ENCODE measurements around the gene GKN1. TPM values are rescaled to one million over a fixed set of nuclear protein-coding genes. Genes with fewer than 3 reads are reported as not detected.
A peak's percentile ranks its signal among the peaks of the same experiment; 100 is the strongest.

GKN1 gene
- total RNA-seq, 2 experiments from 2014 or later, result not detected

- ATAC-seq, result no peak
- H3K27me3 Mint-ChIP-seq, result peaks cover 17% of the 10 kb centered on the region
- intact Hi-C loops (cut with micrococcal nuclease), result no loop called here
- no peaks in the 10 kb centered on the region for H3K4me1 Mint-ChIP-seq (ENCODE audit: low read depth)
- CTCF ChIA-PET, result no interaction called here
- H3K9me3 Mint-ChIP-seq, result no peaks in the 10 kb centered on the region
- POLR2A ChIA-PET, result interaction anchor here (0.7 kb wide), 1 partner anchor 316 kb away, joined by 3 read pairs; no protein-coding TSS in a partner anchor
- no peak for DNase-seq
- no peaks in the 10 kb centered on the region for H3K36me3 Mint-ChIP-seq (ENCODE audit: low read depth)
- TF ChIP-seq CTCF (IDR thresholded peaks at IDR 0.05), result no peak
- no peak overlapping the region for H3K4me3 Mint-ChIP-seq
- no peak overlapping the region for H3K27ac Mint-ChIP-seq
Observed at GRCh38 chr2:68974946-68975665, 670 bp downstream of the GKN1 start.

GRCh38 chr2:68975844-68976243, 1.4 kb downstream of the GKN1 start:
- no peak for ATAC-seq
- Mint-ChIP-seq H3K27me3 (peaks cover 19% of the 10 kb centered on the region), H3K9me3 (no peaks in the 10 kb centered on the region), H3K4me1 (ENCODE audit: low read depth) (no peaks in the 10 kb centered on the region), H3K27ac (no peak overlapping the region), H3K36me3 (ENCODE audit: low read depth) (no peaks in the 10 kb centered on the region), H3K4me3 (no peak overlapping the region)
- no peak for DNase-seq
- ChIA-PET CTCF (no interaction called here), POLR2A (interaction anchor here (0.7 kb wide), 1 partner anchor 316 kb away, joined by 3 read pairs; no protein-coding TSS in a partner anchor)
- no peak for TF ChIP-seq CTCF (IDR thresholded peaks at IDR 0.05)
- intact Hi-C loops (cut with micrococcal nuclease), result no loop called here

DNA sequence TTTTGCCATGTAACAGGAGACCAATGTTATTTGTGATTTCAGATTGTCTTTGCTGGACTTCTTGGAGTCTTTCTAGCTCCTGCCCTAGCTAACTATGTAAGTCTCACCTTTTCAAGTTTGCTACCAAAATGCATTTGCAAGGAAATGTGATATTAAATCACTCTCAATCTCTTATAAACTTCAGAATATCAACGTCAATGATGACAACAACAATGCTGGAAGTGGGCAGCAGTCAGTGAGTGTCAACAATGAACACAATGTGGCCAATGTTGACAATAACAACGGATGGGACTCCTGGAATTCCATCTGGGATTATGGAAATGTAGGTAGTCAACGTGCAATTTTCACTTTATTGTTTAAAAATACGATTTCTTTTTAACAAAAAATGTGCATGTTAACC, 3.0 kb downstream of the GKN1 start:
- POLR2A ChIA-PET, result no interaction called here
- no peak for TF ChIP-seq CTCF (IDR thresholded peaks at IDR 0.05)
- no peak overlapping the region for H3K27ac Mint-ChIP-seq
- intact Hi-C loops (cut with micrococcal nuclease), result no loop called here
- H3K27me3 Mint-ChIP-seq, result peaks cover 22% of the 10 kb centered on the region
- no peak for ATAC-seq
- no peak for DNase-seq
- no peaks in the 10 kb centered on the region for H3K36me3 Mint-ChIP-seq (ENCODE audit: low read depth)
- no peaks in the 10 kb centered on the region for H3K4me1 Mint-ChIP-seq (ENCODE audit: low read depth)
- H3K4me3 Mint-ChIP-seq, result no peak overlapping the region
- H3K9me3 Mint-ChIP-seq, result no peaks in the 10 kb centered on the region
- CTCF ChIA-PET, result interaction anchor here (1.5 to 1.8 kb wide), 2 partner anchors 29 to 34 kb away, joined by 4 to 6 read pairs; no protein-coding TSS in a partner anchor

GRCh38 chr2:68978098-68978497, 3.7 kb downstream of the GKN1 start:
- no peaks in the 10 kb centered on the region for H3K9me3 Mint-ChIP-seq
- CTCF ChIA-PET, result interaction anchor here (1.5 kb wide), 1 partner anchor 29 kb away, joined by 4 read pairs; no protein-coding TSS in a partner anchor
- DNase-seq (no peak), ATAC-seq (no peak)
- no peak overlapping the region for H3K27ac Mint-ChIP-seq
- H3K4me1 Mint-ChIP-seq (ENCODE audit: low read depth), result no peaks in the 10 kb centered on the region
- TF ChIP-seq CTCF (IDR thresholded peaks at IDR 0.05), result peak; percentile 15
- POLR2A ChIA-PET, result no interaction called here
- no peaks in the 10 kb centered on the region for H3K36me3 Mint-ChIP-seq (ENCODE audit: low read depth)
- peaks cover 22% of the 10 kb centered on the region for H3K27me3 Mint-ChIP-seq
- no peak overlapping the region for H3K4me3 Mint-ChIP-seq
- intact Hi-C loops (cut with micrococcal nuclease), result no loop called here

DNA sequence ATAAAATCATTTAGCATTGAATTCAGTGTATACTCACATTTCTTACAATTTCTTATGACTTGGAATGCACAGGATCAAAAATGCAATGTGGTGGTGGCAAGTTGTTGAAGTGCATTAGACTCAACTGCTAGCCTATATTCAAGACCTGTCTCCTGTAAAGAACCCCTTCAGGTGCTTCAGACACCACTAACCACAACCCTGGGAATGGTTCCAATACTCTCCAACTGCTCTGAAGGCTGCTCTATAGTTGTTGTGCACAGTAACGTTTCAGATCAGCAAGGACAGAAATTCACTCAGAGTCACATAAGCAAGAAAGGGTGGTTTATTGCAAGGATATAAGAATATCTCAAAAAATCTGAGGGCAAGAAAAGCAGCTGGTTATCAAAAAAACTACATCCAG, 6.5 kb downstream of the GKN1 start:
- Mint-ChIP-seq H3K27me3 (peaks cover 17% of the 10 kb centered on the region), H3K36me3 (ENCODE audit: low read depth) (no peaks in the 10 kb centered on the region), H3K9me3 (no peaks in the 10 kb centered on the region), H3K4me1 (ENCODE audit: low read depth) (no peaks in the 10 kb centered on the region), H3K4me3 (no peak overlapping the region), H3K27ac (no peak overlapping the region)
- ChIA-PET POLR2A (no interaction called here), CTCF (no interaction called here)
- ATAC-seq (no peak), DNase-seq (no peak)
- TF ChIP-seq CTCF (IDR thresholded peaks at IDR 0.05), result no peak
- intact Hi-C loops (cut with micrococcal nuclease), result no loop called here
